Testis (tissue), 3 donors: ENCODE results near the gene CARD19. TPM values are rescaled to one million over a fixed set of nuclear protein-coding genes. Genes with fewer than 3 reads are reported as not detected.

ENCODE experiments used
- DNase-seq: peaks from one replicate; pipeline ENCODE4 v3.0.0-alpha.2; 2019
- H3K27ac ChIP-seq, 2 donors: fragments of 200-600 bp; sonication (generic); one replicate each; pipeline ENCODE4 v1.5.1; 2019
- H3K27me3 ChIP-seq: fragments of 200-600 bp; sonication (generic); one replicate; pipeline ENCODE4 v1.5.1; 2019
- H3K36me3 ChIP-seq: fragments of 200-600 bp; sonication (generic); one replicate; pipeline ENCODE4 v1.5.1; 2017; ENCODE audit warnings: low read depth; ENCODE audit errors: missing control alignments
- H3K4me1 ChIP-seq: fragments of 200-600 bp; sonication (generic); one replicate; pipeline ENCODE4 v1.5.1; 2019
- H3K4me3 ChIP-seq, 2 donors: fragments of 200-600 bp; sonication (generic); one replicate each; pipeline ENCODE4 v1.5.1; 2017 to 2019
- H3K9me3 ChIP-seq: fragments of 200-600 bp; sonication (generic); one replicate; pipeline ENCODE4 v1.5.1; 2017
- CTCF ChIP-seq, 3 experiments: fragments of 450-650 bp in 2 of 3; fragments of 200-600 bp in 1 of 3; sonication (generic) in 1 of 3; IDR thresholded peaks; one replicate each; pipeline ENCODE4 v1.5.1; 2016 to 2019; ENCODE audit warnings: antibody characterized with exemption in 3 of 3, mild to moderate bottlenecking in 2 of 3, moderate library complexity in 1 of 3
- POLR2A ChIP-seq: fragments of 450-650 bp; IDR thresholded peaks from one replicate; pipeline ENCODE4 v1.6.1; 2017; ENCODE audit warnings: antibody characterized with exemption, mild to moderate bottlenecking, moderate library complexity
- WGBS, 2 donors: methylation state at CpG; one replicate each; pipeline ENCODE4 v1.1.5; 2018; 5-methylcytosine and 5-hydroxymethylcytosine counted together
- intact Hi-C: fragments of 100-400 bp; cut with DNase I; formaldehyde crosslinking; loops from one replicate; pipeline ENCODE4 v1.15.1; 2023; ENCODE audit warnings: low total_unique reads
- polyA plus RNA-seq: library from polyadenylated mRNA; stranded (reverse); fragments of 350-450 nt; fragmentation: Illumina TruSeq; extraction: RNeasy Lipid Tissue Mini Kit (QIAGEN cat#74804); gene quantifications from one replicate; pipeline ENCODE4 v1.2.3, GENCODE V29; 2014; ENCODE audit warnings: low read depth, low replicate concordance; ENCODE audit not compliant: insufficient read depth
- total RNA-seq, 2 donors: library from RNA; depleted of rRNA; stranded (reverse); fragments of >200 nt; gene quantifications; one replicate each; pipeline ENCODE4 v1.2.3, GENCODE V29; 2016

CARD19 gene
- total and polyA plus RNA-seq, 3 donors from 2014 or later = 99.4 to 147 (median 138) TPM

GRCh38 chr9:93149361-93149760, 53.3 kb downstream of the CARD19 start:
- Histone ChIP-seq H3K4me3 (no peak overlapping the region), H3K27me3 (no peaks in the 10 kb centered on the region), H3K36me3 (no peaks in the 10 kb centered on the region), H3K4me1 (peaks cover under 1% of the 10 kb centered on the region), H3K9me3 (no peaks in the 10 kb centered on the region), H3K27ac (no peak overlapping the region)
- 43 to 52% methylated on average over 1 of the region's 1 CpG for WGBS, 2 donors
- intact Hi-C loops = no loop called here
- no peak for DNase-seq
- TF ChIP-seq POLR2A (no peak), CTCF (IDR thresholded peaks at IDR 0.05) (no peak)

- no peaks in the 10 kb centered on the region for H3K4me1 ChIP-seq
- H3K36me3 ChIP-seq = no peaks in the 10 kb centered on the region
- no peaks in the 10 kb centered on the region for H3K9me3 ChIP-seq
- H3K4me3 ChIP-seq = no peak overlapping the region
- intact Hi-C loops = no loop called here
- 93 to 97% methylated on average over 10 of the region's 10 CpGs for WGBS, 2 donors
- H3K27me3 ChIP-seq = no peaks in the 10 kb centered on the region
- H3K27ac ChIP-seq = no peak overlapping the region
- no peak for DNase-seq
- TF ChIP-seq POLR2A = no peak
- TF ChIP-seq CTCF (IDR thresholded peaks at IDR 0.05) = no peak
Measured at GRCh38 chr9:93151097-93151784, 55.2 kb downstream of the CARD19 start.

GRCh38 chr9:93154293-93154903, 58.4 kb downstream of the CARD19 start:
- WGBS, 2 donors = 79 to 86% methylated on average over 11 to 14 of the region's 14 CpGs
- TF ChIP-seq POLR2A (no peak), CTCF (IDR thresholded peaks at IDR 0.05) (peak in 1 of 3 experiments; percentile 56)
- DNase-seq = peak; percentile 63
- H3K4me3 ChIP-seq = no peak overlapping the region
- H3K36me3 ChIP-seq = no peaks in the 10 kb centered on the region
- intact Hi-C loops = no loop called here
- H3K27ac ChIP-seq = no peak overlapping the region
- no peaks in the 10 kb centered on the region for H3K9me3 ChIP-seq
- no peaks in the 10 kb centered on the region for H3K27me3 ChIP-seq
- H3K4me1 ChIP-seq = no peaks in the 10 kb centered on the region

- no peaks in the 10 kb centered on the region for H3K9me3 ChIP-seq
- intact Hi-C loops = no loop called here
- no peaks in the 10 kb centered on the region for H3K4me1 ChIP-seq
- no peak overlapping the region for H3K4me3 ChIP-seq
- no peak for TF ChIP-seq CTCF (IDR thresholded peaks at IDR 0.05)
- no peak for TF ChIP-seq POLR2A
- no peaks in the 10 kb centered on the region for H3K27me3 ChIP-seq
- no peak overlapping the region for H3K27ac ChIP-seq
- 92 to 94% methylated on average over 16 of the region's 16 CpGs for WGBS, 2 donors
- no peak for DNase-seq
- H3K36me3 ChIP-seq = no peaks in the 10 kb centered on the region
Measured at GRCh38 chr9:93155716-93156474, 59.9 kb downstream of the CARD19 start.
